ENCODE results near the gene VPREB1.

DNA sequence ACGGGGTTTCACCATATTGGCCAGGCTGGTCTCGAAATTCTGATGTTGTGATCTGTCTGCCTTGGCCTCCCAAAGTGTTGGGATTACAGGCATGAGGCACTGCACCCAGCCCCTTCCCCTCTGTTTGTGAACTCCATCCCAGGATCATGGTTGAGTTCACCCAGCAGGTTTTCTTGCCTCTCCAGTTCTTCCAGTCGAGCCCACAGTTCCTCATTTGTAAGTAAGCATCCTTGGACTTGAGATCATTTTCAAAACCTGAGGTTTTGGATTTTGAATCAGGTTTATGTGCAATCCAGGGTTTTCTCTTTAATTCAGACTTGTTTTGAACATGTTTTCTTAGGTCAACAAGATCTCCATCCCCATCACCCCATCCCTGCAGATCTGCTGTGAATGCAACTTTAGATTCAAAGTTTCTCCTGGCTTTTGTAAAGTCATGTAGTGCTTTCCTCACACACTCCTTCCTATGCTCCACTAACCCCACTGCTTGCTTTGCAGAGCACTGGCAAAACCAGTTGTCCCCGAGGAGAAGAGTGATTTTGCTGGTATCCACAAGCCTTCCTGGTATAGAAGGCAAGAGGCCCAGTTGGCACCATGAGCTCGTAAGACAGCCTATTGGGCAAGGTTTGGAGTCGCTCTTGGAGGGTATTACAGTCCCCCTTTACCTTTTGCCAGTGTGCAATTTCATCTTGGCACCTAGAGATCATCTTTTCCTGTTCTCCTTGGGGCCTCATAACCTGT, 14.7 kb upstream of the VPREB1 start:
- TF ChIP-seq, protein P1, sequence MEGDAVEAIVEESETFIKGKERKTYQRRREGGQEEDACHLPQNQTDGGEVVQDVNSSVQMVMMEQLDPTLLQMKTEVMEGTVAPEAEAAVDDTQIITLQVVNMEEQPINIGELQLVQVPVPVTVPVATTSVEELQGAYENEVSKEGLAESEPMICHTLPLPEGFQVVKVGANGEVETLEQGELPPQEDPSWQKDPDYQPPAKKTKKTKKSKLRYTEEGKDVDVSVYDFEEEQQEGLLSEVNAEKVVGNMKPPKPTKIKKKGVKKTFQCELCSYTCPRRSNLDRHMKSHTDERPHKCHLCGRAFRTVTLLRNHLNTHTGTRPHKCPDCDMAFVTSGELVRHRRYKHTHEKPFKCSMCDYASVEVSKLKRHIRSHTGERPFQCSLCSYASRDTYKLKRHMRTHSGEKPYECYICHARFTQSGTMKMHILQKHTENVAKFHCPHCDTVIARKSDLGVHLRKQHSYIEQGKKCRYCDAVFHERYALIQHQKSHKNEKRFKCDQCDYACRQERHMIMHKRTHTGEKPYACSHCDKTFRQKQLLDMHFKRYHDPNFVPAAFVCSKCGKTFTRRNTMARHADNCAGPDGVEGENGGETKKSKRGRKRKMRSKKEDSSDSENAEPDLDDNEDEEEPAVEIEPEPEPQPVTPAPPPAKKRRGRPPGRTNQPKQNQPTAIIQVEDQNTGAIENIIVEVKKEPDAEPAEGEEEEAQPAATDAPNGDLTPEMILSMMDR (IDR thresholded peaks at IDR 0.05), result no peak
- no peak for TF ChIP-seq ZFX (IDR thresholded peaks at IDR 0.05; ENCODE audit: borderline replicate concordance)

Data from 22Rv1 (cell line).